HepG2 (cell line): ENCODE results near the gene SCARB2. TPM values are rescaled to one million over a fixed set of nuclear protein-coding genes. Genes with fewer than 3 reads are reported as not detected.

Experiments
- KLF12 ChIP-seq: sonication (generic); formaldehyde crosslinking; IDR thresholded peaks from 2 replicates; pipeline ENCODE4 v1.4.0; 2020; ENCODE audit warnings: missing genetic modification reagents, borderline replicate concordance
- MTF2 ChIP-seq: sonication (generic); formaldehyde crosslinking; IDR thresholded peaks from 2 replicates; pipeline ENCODE4 v1.5.0; 2020; ENCODE audit warnings: missing genetic modification reagents, borderline replicate concordance
- RELA ChIP-seq: sonication (generic); formaldehyde crosslinking; IDR thresholded peaks from 2 replicates; pipeline ENCODE4 v1.4.0; 2020; ENCODE audit warnings: missing genetic modification reagents
- RFX3 ChIP-seq: IDR thresholded peaks from 2 replicates; pipeline ENCODE4 v1.6.1; 2016; ENCODE audit warnings: missing biosample characterization, missing genetic modification reagents
- RXRB ChIP-seq: IDR thresholded peaks from 2 replicates; pipeline ENCODE4 v1.6.1; 2016; ENCODE audit warnings: borderline replicate concordance, missing genetic modification reagents, missing compliant biosample characterization
- THAP7 ChIP-seq: sonication (generic); formaldehyde crosslinking; IDR thresholded peaks from 2 replicates; pipeline ENCODE4 v1.8.1; 2023; ENCODE audit warnings: mild to moderate bottlenecking, missing genetic modification reagents
- ZBTB40 ChIP-seq, 2 experiments: fragments of 450-650 bp in 1 of 2; sonication (generic) in 1 of 2; formaldehyde crosslinking in 1 of 2; IDR thresholded peaks; 2 replicates each; pipeline versions ENCODE4 v1.6.1 to v1.8.0; 2016 to 2022; ENCODE audit warnings: antibody characterized with exemption in 1 of 2, mild to moderate bottlenecking in 1 of 2, missing genetic modification reagents in 1 of 2
- ZHX2 ChIP-seq, 2 experiments: sonication (generic) in 1 of 2; formaldehyde crosslinking in 1 of 2; IDR thresholded peaks; 2 replicates each; pipeline versions ENCODE4 v1.6.1 to v1.9.0; 2014 to 2022; ENCODE audit warnings: antibody characterized with exemption in 1 of 2, borderline replicate concordance in 1 of 2, inconsistent platforms in 1 of 2, low read depth in 1 of 2, missing genetic modification reagents in 1 of 2
- ZNF224 ChIP-seq: sonication (generic); formaldehyde crosslinking; IDR thresholded peaks from 2 replicates; pipeline ENCODE4 v1.5.0; 2020; ENCODE audit warnings: mild to moderate bottlenecking, missing genetic modification reagents
- ZNF850 ChIP-seq: sonication (generic); formaldehyde crosslinking; conservative IDR thresholded peaks from 2 replicates; pipeline ENCODE4 v1.9.0; 2021; ENCODE audit warnings: mild to moderate bottlenecking, missing genetic modification reagents
- ZSCAN22 ChIP-seq: sonication (generic); formaldehyde crosslinking; IDR thresholded peaks from 2 replicates; pipeline ENCODE4 v1.4.0; 2020; ENCODE audit warnings: mild to moderate bottlenecking, missing genetic modification reagents
- ZSCAN30 ChIP-seq: sonication (generic); formaldehyde crosslinking; IDR thresholded peaks from 2 replicates; pipeline ENCODE4 v1.5.0; 2020; ENCODE audit warnings: mild to moderate bottlenecking, missing genetic modification reagents
- polyA plus RNA-seq, 8 experiments: library from polyadenylated mRNA; depleted of rRNA in 3 of 8; stranded (reverse) in 7 of 8; unstranded in 1 of 8; fragments of >200 nt; fragmentation: Illumina TruSeq in 4 of 8; extraction: Trizol in 4 of 8; gene quantifications; 2 replicates each; pipeline versions ENCODE4 v1.2.1 to v1.2.3, GENCODE V29; 2011 to 2016; ENCODE audit warnings: low read depth in 4 of 8, missing spikeins in 1 of 8, mixed read lengths in 1 of 8; ENCODE audit not compliant: insufficient read depth in 1 of 8
- total RNA-seq, 5 experiments: library from RNA; depleted of rRNA; stranded (reverse); fragments of >200 nt; fragmentation: Illumina TruSeq; extraction: Trizol; gene quantifications; 2 replicates each; pipeline ENCODE4 v1.2.3, GENCODE V29; 2016; ENCODE audit warnings: low read depth in 1 of 5

SCARB2 gene
- total and polyA plus RNA-seq, 2 of the 13 experiments (the other 11 are each of a cell fraction or from before 2014, with no cell fraction given), result 40.6 to 43.4 TPM

GRCh38 chr4:76213415-76214176 lies at the start of gene SCARB2 (continued):
- TF ChIP-seq MTF2 (CRISPR knock-in tag), result 0 out of 2 replicates have a peak, but pooled peaks have one; percentile 6
- TF ChIP-seq ZSCAN22 (CRISPR knock-in tag), result no peak
- no peak for TF ChIP-seq ZNF224
- TF ChIP-seq THAP7, result no peak
- no peak for TF ChIP-seq ZSCAN30 (CRISPR knock-in tag)
- TF ChIP-seq ZHX2 (IDR thresholded peaks at IDR 0.05; ENCODE audit: low read depth), result no peak
- TF ChIP-seq ZHX2 (CRISPR knock-in tag; IDR thresholded peaks at IDR 0.05; ENCODE audit: borderline replicate concordance), result no peak
- TF ChIP-seq KLF12 (CRISPR knock-in tag), result no peak; the same call in 1 of the 2 replicates
- 0 out of 2 replicates have a peak, but pooled peaks have one; percentile 31 for TF ChIP-seq RXRB
- TF ChIP-seq RFX3, result no peak
- 0 out of 2 replicates have a peak, but pooled peaks have one; percentile 49 for TF ChIP-seq RELA (CRISPR knock-in tag)
- no peak for TF ChIP-seq ZBTB40 (IDR thresholded peaks at IDR 0.05)
- no peak for TF ChIP-seq ZBTB40 (CRISPR knock-in tag; IDR thresholded peaks at IDR 0.05)
- TF ChIP-seq ZNF850, result 0 out of 2 replicates have a peak, but pooled peaks have one; percentile 17
